NCI-H2196 (cell line): ENCODE measurements around the gene PPM1J.

Experiments used
- DNase-seq: peaks from one replicate; lab custom pipeline; 2025; ENCODE audit not compliant: unreplicated experiment; lab: John Stamatoyannopoulos, UW

Gene PPM1J

GRCh38 chr1:112692681-112693080 lies 22.5 kb downstream of the PPM1J start:
- no peak for DNase-seq

GRCh38 chr1:112689842-112690237 lies 25.3 kb downstream of the PPM1J start:
- no peak for DNase-seq

- no peak for DNase-seq
Measured at GRCh38 chr1:112689196-112689841, 25.8 kb downstream of the PPM1J start.

- DNase-seq, result peak; percentile 68
Measured at GRCh38 chr1:112688781-112689193, 26.3 kb downstream of the PPM1J start.

GRCh38 chr1:112687785-112688496 lies 27.2 kb downstream of the PPM1J start:
- peak; percentile 36 for DNase-seq

- DNase-seq, result no peak
Measured at GRCh38 chr1:112687361-112687760, 27.8 kb downstream of the PPM1J start.

- DNase-seq, result no peak
Measured at GRCh38 chr1:112686835-112687234, 28.3 kb downstream of the PPM1J start.

- DNase-seq, result no peak
Measured at GRCh38 chr1:112686417-112686816, 28.7 kb downstream of the PPM1J start.

GRCh38 chr1:112685913-112686312 lies 29.2 kb downstream of the PPM1J start:
- DNase-seq, result no peak

GRCh38 chr1:112678605-112679004 lies 36.5 kb downstream of the PPM1J start:
- no peak for DNase-seq

- DNase-seq, result no peak
Measured at GRCh38 chr1:112677501-112677900, 37.6 kb downstream of the PPM1J start.

- no peak for DNase-seq
Measured at GRCh38 chr1:112676543-112676942, 38.6 kb downstream of the PPM1J start.

- no peak for DNase-seq
Measured at GRCh38 chr1:112675728-112676381, 39.3 kb downstream of the PPM1J start.

GRCh38 chr1:112674986-112675727 lies 40.0 kb downstream of the PPM1J start:
- peak; percentile 26 for DNase-seq

- DNase-seq, result peak; percentile 79
Measured at GRCh38 chr1:112674440-112674985, 40.6 kb downstream of the PPM1J start, which contains the start of gene MOV10. TSS of gene MOV10 (plus strand) at chr1:112674659. CDS start at chr1:112674913, 254 bp downstream.

GRCh38 chr1:112673592-112674439 lies 41.3 kb downstream of the PPM1J start:
- DNase-seq, result peak; percentile 24

GRCh38 chr1:112672842-112673241 lies 42.3 kb downstream of the PPM1J start:
- no peak for DNase-seq

GRCh38 chr1:112672009-112672408 lies 43.1 kb downstream of the PPM1J start:
- no peak for DNase-seq

- no peak for DNase-seq
Measured at GRCh38 chr1:112666946-112667345, 48.2 kb downstream of the PPM1J start.

GRCh38 chr1:112665857-112666256 lies 49.3 kb downstream of the PPM1J start:
- DNase-seq, result no peak
